NCI-H1694 (cell line): ENCODE results near the gene KMT5C.
A peak's percentile ranks its signal among the peaks of the same experiment; 100 is the strongest.

Experiments
- DNase-seq: peaks from one replicate; lab custom pipeline; 2025; lab: John Stamatoyannopoulos, UW

The KMT5C gene

DNA sequence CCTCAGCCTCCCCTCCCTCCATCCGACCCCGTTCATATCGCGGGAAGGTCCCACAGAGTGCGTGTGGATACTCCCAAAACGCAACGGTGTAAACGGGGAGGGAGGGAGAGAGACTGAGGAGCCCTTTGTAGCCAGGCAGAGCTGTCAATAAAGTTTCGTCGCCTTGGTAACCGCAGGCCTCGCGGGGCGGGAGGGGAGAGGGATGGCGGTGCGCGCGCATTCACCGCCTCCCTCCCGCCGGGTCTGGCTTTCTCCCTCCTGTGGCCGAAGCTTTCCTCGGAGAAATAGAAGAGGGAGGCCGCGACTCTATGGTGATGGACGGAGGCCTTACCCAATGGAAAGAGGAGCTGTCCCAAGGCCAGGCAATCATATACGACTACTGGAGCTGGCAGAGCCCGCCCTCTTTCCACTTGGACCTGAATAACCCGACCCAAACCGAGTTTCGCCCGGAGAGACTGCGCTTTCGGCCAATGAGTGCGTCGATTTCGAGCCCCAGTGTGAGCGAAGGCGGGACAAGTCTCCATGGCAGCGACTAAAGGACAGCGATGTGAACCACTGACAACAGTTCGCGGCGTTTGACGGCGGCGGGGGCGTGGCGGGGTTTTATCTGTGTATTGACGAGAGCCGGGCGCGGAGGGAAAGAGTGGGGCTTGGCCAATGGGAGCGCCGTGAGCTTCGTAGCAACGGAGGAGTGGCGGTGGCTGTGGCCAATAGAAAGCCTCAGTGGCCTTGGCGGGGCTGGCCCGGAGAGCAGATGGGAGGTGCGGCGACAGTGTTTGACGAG is at the start of gene KMT5C:
Gene KMT5C (plus strand): TSS at position 772 of the 784 bp plus-strand sequence. CDS start 2,061 bp downstream, outside the sequence.
- DNase-seq: peak; percentile 100

DNA sequence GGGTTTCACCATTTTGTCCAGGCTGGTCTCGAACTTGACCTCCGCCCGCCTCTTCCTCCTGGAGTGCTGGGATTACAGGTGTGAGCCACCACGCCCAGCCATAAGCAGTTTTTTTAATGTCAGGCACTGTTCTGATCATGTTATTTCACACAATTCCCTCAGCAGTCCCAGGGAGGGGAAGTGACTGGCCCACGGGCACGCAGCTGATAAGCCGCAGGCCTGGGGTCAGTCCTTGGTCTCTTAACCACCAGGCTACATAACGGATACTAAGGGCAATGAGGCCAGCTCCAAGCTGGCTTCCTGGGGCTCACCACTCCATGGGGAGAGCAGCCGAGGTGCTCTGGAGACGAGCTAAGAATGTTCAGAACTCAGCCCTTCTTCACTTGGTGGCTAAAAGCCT is 42.4 kb upstream of the KMT5C start:
- DNase-seq: no peak

DNA sequence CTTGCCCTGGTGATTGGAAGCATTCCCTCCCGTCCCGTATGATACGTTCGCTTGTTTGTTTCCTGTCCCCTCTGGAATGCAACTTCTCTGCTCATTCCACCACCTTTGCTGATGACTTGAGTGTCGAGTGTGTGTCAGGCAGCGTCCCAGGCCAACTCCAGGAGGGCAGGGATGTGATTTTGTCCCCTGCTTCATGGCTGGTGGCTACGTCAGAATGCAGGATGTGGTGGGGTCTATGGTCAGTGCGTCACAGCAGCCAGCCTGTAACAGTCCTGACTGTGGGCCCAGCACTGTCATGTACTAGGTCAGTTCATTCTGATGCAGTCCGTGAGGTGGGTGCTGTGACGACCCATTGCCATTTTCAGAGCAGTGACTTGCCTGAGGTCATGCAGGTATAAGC is 39.7 kb upstream of the KMT5C start:
- DNase-seq: no peak

GRCh38 chr19:55300886-55301458 is 38.7 kb upstream of the KMT5C start:
- DNase-seq: no peak

DNA sequence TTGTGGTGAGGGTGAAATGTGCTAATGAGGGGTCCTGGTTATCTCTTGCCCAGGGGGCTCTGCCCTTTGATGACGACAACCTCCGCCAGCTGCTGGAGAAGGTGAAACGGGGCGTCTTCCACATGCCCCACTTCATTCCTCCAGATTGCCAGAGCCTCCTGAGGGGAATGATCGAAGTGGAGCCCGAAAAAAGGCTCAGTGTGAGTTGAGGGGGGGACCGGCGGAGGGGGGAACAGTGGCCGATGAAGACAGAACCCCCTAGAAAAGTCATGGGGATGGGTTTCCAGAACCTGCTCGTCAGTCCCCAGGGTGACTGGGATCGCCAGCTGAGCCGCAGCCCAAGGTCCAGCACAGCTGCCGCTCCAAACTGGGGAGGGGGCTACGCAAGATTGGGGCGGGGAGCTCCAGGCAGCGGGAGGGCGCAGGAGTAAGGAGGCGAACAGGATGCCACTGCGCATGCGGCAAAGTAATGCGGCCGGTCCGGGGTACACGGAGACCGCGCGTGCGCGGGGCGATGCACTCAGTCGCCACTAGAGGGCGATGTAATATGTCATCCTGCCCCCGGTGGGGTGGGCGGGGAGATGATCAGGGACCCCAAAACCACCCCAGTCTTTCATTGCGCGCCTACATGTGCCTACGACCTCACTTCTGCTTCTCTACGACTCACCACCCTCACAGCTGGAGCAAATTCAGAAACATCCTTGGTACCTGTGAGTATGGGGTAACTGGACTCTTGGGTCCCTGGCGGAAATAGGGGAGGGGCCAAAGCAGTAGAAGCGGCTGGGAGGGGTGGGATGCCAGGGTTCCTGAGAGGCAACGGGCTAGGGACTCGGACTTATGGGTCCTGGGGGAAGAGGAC is 38.0 kb upstream of the KMT5C start:
- peak; percentile 89 for DNase-seq

DNA sequence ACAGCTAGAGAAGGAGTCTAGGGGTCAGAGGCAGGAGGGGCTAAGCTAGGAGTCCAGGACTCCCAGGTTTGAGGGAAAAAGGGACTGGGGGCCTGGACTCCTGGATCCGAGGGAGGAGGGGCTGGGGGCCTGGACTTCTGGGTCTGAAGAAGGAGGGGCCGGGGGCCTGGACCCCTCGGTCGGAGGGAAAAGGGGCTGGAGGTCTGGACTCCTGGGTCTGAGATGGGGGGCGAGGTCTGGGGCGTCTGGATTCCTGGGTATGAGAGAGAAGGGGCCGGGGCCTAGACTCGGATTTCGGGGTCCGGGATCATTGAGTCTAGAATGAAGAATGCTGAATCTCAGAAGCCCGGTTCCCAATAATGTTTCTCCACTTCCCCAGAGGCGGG is 37.4 kb upstream of the KMT5C start:
- no peak for DNase-seq

GRCh38 chr19:55303477-55303876 is 36.2 kb upstream of the KMT5C start:
- DNase-seq: no peak

GRCh38 chr19:55304279-55304978 is 35.2 kb upstream of the KMT5C start:
- no peak for DNase-seq

- no peak for DNase-seq
Measured at GRCh38 chr19:55304980-55305379, 34.7 kb upstream of the KMT5C start.

GRCh38 chr19:55305491-55305890 is 34.2 kb upstream of the KMT5C start:
- DNase-seq: no peak

- no peak for DNase-seq
Measured at GRCh38 chr19:55305983-55306562, 33.6 kb upstream of the KMT5C start.

- no peak for DNase-seq
Measured at GRCh38 chr19:55306712-55307111, 33.0 kb upstream of the KMT5C start.

DNA sequence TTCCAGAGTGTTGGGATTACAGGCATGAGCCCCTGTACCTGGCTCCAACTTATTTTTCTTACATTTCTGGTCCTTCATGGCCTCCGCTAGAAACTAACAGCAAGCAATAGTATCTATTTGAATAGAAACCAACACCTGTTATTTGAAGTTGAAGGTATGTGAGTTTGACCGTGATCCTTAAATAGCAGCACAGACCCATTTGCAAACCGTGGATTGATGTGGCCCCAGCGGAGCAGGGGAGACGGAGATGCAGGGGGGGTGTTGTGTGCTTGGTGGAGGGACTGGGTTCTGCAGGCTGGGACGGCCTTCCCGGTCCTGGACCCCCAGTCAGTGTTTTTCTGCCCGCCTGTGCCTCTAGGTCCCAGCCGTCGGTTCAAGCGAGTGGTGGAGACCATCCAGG is 31.4 kb upstream of the KMT5C start:
- DNase-seq: no peak

- DNase-seq: no peak
Measured at GRCh38 chr19:55309448-55309847, 30.2 kb upstream of the KMT5C start.

- DNase-seq: no peak
Measured at GRCh38 chr19:55310498-55310897, 29.2 kb upstream of the KMT5C start.

DNA sequence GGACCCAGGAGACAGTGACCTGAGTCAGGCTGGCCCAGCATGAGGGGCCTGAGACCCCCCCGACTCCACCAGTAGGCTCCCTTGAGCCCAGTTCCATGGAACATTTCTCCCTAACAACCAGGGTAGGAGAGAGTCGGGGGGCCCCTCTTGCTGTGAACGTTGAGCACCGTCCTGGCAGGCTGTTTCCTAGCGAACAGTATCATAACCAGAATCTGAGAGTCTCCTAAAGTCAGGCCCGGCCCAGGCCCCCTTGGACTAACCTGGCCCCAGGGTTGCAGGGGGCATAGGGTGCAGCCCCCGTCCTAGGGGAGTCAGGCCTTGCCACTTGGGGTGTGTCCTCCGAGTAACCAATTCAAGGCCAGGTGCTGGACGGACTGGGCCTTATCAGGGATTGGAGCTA is 28.3 kb upstream of the KMT5C start:
- no peak for DNase-seq

- DNase-seq: no peak
Measured at GRCh38 chr19:55311797-55312196, 27.9 kb upstream of the KMT5C start.

DNA sequence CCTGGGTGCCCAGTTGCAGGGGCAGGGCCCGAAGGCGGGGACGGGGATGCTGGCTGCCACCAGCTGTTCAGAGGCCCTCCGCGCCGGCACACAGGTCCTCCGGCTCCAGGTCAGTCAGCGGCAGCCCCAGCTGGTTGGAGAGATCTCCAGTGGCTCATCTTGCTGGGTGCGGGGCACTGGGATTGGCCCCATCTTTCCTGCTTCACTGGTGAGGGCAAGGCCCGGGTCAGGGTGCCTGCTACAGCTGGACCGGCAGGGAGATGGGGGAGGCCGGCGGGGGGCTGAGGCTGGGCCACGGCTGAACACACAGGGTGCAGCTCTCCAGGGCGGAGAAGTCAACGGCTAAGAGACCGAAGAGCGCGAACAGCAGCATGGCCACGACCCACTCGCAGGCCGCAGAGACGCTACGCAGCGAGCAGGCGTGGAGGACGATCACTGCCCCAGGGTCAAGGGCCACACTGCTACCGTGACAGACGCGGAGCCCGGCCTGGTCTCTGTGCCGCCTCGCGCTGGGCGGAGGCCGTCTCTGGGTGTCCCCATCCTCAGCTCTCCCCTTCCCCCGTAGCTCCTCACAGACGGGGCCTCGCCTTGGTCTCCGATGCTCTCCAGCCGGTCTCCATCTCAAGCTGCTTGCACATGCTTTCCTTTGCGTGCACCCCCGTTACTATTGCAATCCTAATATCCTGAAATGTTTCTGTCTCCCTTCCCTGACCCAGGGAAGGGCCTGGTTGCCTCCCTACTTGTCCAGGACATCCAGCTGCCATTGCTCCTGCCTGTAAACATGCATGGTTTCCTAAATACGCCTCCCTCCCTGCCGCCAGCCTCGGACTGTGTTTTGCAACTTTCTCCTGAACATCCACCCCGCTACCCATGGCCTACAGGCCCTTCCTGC is 26.8 kb upstream of the KMT5C start:
- DNase-seq: no peak

- DNase-seq: no peak
Measured at GRCh38 chr19:55314396-55314795, 25.3 kb upstream of the KMT5C start.

- DNase-seq: no peak
Measured at GRCh38 chr19:55315956-55316525, 23.6 kb upstream of the KMT5C start.

GRCh38 chr19:55316646-55317045 is 23.0 kb upstream of the KMT5C start:
- DNase-seq: no peak
